Sigmoid colon (tissue), 7 donors: Measurements from ENCODE around the gene PDK1. TPM values are rescaled to one million over a fixed set of nuclear protein-coding genes. Genes with fewer than 3 reads are reported as not detected.

Experiments used
- DNase-seq: peaks from one replicate; pipeline ENCODE4 v3.0.0-alpha.2; 2019
- H3K27ac ChIP-seq, 4 donors: fragments of 200-600 bp; sonication (generic); one replicate each; pipeline ENCODE4 v1.5.1; 2016 to 2019; ENCODE audit warnings: mild to moderate bottlenecking in 1 of 4
- H3K27me3 ChIP-seq, 3 donors: fragments of 200-600 bp; sonication (generic); one replicate each; pipeline ENCODE4 v1.5.1; 2019; ENCODE audit warnings: mild to moderate bottlenecking in 1 of 3
- H3K36me3 ChIP-seq, 4 donors: fragments of 200-600 bp; sonication (generic); one replicate each; pipeline ENCODE4 v1.5.1; 2016 to 2019
- H3K4me1 ChIP-seq, 4 donors: fragments of 200-600 bp; sonication (generic); one replicate each; pipeline ENCODE4 v1.5.1; 2017 to 2019
- H3K4me3 ChIP-seq, 4 donors: fragments of 200-600 bp; sonication (generic); one replicate each; pipeline ENCODE4 v1.5.1; 2017 to 2019; ENCODE audit warnings: mild to moderate bottlenecking in 2 of 4, moderate library complexity in 1 of 4
- H3K9me3 ChIP-seq, 4 donors: fragments of 200-600 bp in 3 of 4; sonication (generic) in 3 of 4; one replicate each; pipeline versions ENCODE4 v1.5.1 to v1.6.1; 2013 to 2019
- CTCF ChIP-seq, 4 experiments: fragments of 450-650 bp in 3 of 4; fragments of 200-600 bp in 1 of 4; IDR thresholded peaks; one replicate each; pipeline ENCODE4 v1.5.1; 2016 to 2019; ENCODE audit warnings: antibody characterized with exemption in 4 of 4, mild to moderate bottlenecking in 3 of 4, moderate library complexity in 2 of 4
- EP300 ChIP-seq, 4 donors: sonication (generic); formaldehyde crosslinking; IDR thresholded peaks; one replicate each; pipeline ENCODE4 v1.6.1; 2017; ENCODE audit warnings: antibody characterized with exemption in 4 of 4
- POLR2A ChIP-seq, 2 donors: fragments of 450-650 bp; IDR thresholded peaks; one replicate each; pipeline ENCODE4 v1.6.1; 2016; ENCODE audit warnings: antibody characterized with exemption in 2 of 2, mild to moderate bottlenecking in 2 of 2, moderate library complexity in 2 of 2
- POLR2AphosphoS5 ChIP-seq, 4 donors: sonication (generic); formaldehyde crosslinking; IDR thresholded peaks; one replicate each; pipeline ENCODE4 v1.6.1; 2017; ENCODE audit warnings: antibody characterized with exemption in 4 of 4
- WGBS, 2 donors: extraction: QIAGEN DNeasy Blood & Tissue Kit; methylation state at CpG; one replicate each; pipeline ENCODE4 v1.1.7; 2013; 5-methylcytosine and 5-hydroxymethylcytosine counted together
- intact Hi-C: fragments of 100-400 bp; cut with DNase I; formaldehyde crosslinking; loops from one replicate; pipeline ENCODE4 v1.15.1; 2023
- polyA plus RNA-seq, 3 donors: library from polyadenylated mRNA; stranded (reverse); fragments of 200-250 nt; gene quantifications; one replicate each; pipeline ENCODE4 v1.2.3, GENCODE V29; 2013
- total RNA-seq, 4 donors: library from RNA; depleted of rRNA; stranded (reverse); fragments of >200 nt; gene quantifications; one replicate each; pipeline ENCODE4 v1.1.0, GENCODE V29; 2016
- donor health status: healthy with polysubstance abuse.
- donor health status: Bipolar disorder and iron deficiency.
- donor health status: healthy.

Gene PDK1
- total and polyA plus RNA-seq, 7 donors = 3.5 to 15.0 (median 6.4) TPM

- no peak overlapping the region for H3K27ac ChIP-seq
- no peak for DNase-seq
- 92 to 96% methylated on average over 2 of the region's 2 CpGs for WGBS, 2 donors
- intact Hi-C loops = no loop called here
- H3K27me3 ChIP-seq = no peaks in the 10 kb centered on the region
- H3K36me3 ChIP-seq = no peaks in the 10 kb centered on the region
- H3K4me1 ChIP-seq = peaks cover 0 to 16% (median 9%) of the 10 kb centered on the region in 4 donors
- TF ChIP-seq EP300 (IDR thresholded peaks at IDR 0.05) = no peak
- TF ChIP-seq POLR2A (IDR thresholded peaks at IDR 0.05) = no peak
- no peak for TF ChIP-seq POLR2AphosphoS5 (IDR thresholded peaks at IDR 0.05)
- TF ChIP-seq CTCF (IDR thresholded peaks at IDR 0.05) = no peak
- H3K4me3 ChIP-seq = no peak overlapping the region
- H3K9me3 ChIP-seq = no peaks in the 10 kb centered on the region
These were observed 69.1 kb downstream of the PDK1 start for GRCh38 chr2:172624996-172625395.

- DNase-seq = no peak
- intact Hi-C loops = no loop called here
- 82 to 84% methylated on average over 1 of the region's 1 CpG for WGBS, 2 donors
These were observed 71.3 kb downstream of the PDK1 start for GRCh38 chr2:172627181-172627580.

GRCh38 chr2:172628085-172628484 is 72.2 kb downstream of the PDK1 start:
- no peak overlapping the region for H3K27ac ChIP-seq
- 82 to 92% methylated on average over 4 of the region's 4 CpGs for WGBS, 2 donors
- no peak overlapping the region for H3K4me3 ChIP-seq
- H3K4me1 ChIP-seq = peaks cover 0 to 12% (median 7%) of the 10 kb centered on the region in 4 donors
- H3K27me3 ChIP-seq = no peaks in the 10 kb centered on the region
- no peaks in the 10 kb centered on the region for H3K9me3 ChIP-seq
- H3K36me3 ChIP-seq = no peaks in the 10 kb centered on the region
- intact Hi-C loops = no loop called here
- DNase-seq = no peak
- no peak for TF ChIP-seq CTCF (IDR thresholded peaks at IDR 0.05)
- TF ChIP-seq EP300 (IDR thresholded peaks at IDR 0.05) = no peak
- no peak for TF ChIP-seq POLR2A (IDR thresholded peaks at IDR 0.05)
- TF ChIP-seq POLR2AphosphoS5 (IDR thresholded peaks at IDR 0.05) = no peak

More at GRCh38 chr2:172627181-172627580, 71.3 kb downstream of the PDK1 start:
- Histone ChIP-seq H3K4me1 (peaks cover 0 to 16% (median 9%) of the 10 kb centered on the region in 4 donors), H3K9me3 (no peaks in the 10 kb centered on the region), H3K27ac (no peak overlapping the region), H3K4me3 (no peak overlapping the region), H3K36me3 (no peaks in the 10 kb centered on the region), H3K27me3 (no peaks in the 10 kb centered on the region)
- no peak for TF ChIP-seq POLR2A (IDR thresholded peaks at IDR 0.05)
- no peak for TF ChIP-seq POLR2AphosphoS5 (IDR thresholded peaks at IDR 0.05)
- TF ChIP-seq CTCF (IDR thresholded peaks at IDR 0.05) = no peak

GRCh38 chr2:172629586-172629985 is 73.7 kb downstream of the PDK1 start:
- no peaks in the 10 kb centered on the region for H3K9me3 ChIP-seq
- intact Hi-C loops = no loop called here
- 88 to 93% methylated on average over 7 of the region's 7 CpGs for WGBS, 2 donors
- no peak overlapping the region for H3K4me3 ChIP-seq
- no peaks in the 10 kb centered on the region for H3K27me3 ChIP-seq
- peaks cover 0 to 4% (median 0%) of the 10 kb centered on the region in 4 donors for H3K4me1 ChIP-seq
- no peak overlapping the region for H3K27ac ChIP-seq
- H3K36me3 ChIP-seq = no peaks in the 10 kb centered on the region
- no peak for TF ChIP-seq CTCF (IDR thresholded peaks at IDR 0.05)
- TF ChIP-seq EP300 (IDR thresholded peaks at IDR 0.05) = no peak
- TF ChIP-seq POLR2AphosphoS5 (IDR thresholded peaks at IDR 0.05) = no peak
- no peak for TF ChIP-seq POLR2A (IDR thresholded peaks at IDR 0.05)
- no peak for DNase-seq

- no peak overlapping the region for H3K4me3 ChIP-seq
- H3K36me3 ChIP-seq = no peaks in the 10 kb centered on the region
- intact Hi-C loops = no loop called here
- H3K4me1 ChIP-seq = peaks cover 0 to 4% (median 0%) of the 10 kb centered on the region in 4 donors
- H3K27me3 ChIP-seq = no peaks in the 10 kb centered on the region
- DNase-seq = no peak
- no peaks in the 10 kb centered on the region for H3K9me3 ChIP-seq
- TF ChIP-seq POLR2AphosphoS5 (IDR thresholded peaks at IDR 0.05) (no peak), CTCF (IDR thresholded peaks at IDR 0.05) (no peak), POLR2A (IDR thresholded peaks at IDR 0.05) (no peak), EP300 (IDR thresholded peaks at IDR 0.05) (no peak)
- H3K27ac ChIP-seq = no peak overlapping the region
These were observed 74.3 kb downstream of the PDK1 start for GRCh38 chr2:172630181-172630580.
